ENCODE measurements around the gene SDHA. TPM values are rescaled to one million over a fixed set of nuclear protein-coding genes. Genes with fewer than 3 reads are reported as not detected.
A peak's percentile ranks its signal among the peaks of the same experiment; 100 is the strongest.
"Not testable (repeated sequence)": the region's sequence is repeated elsewhere in the genome, so short reads cannot be mapped to it uniquely, and the experiment has no call there.

Gene SDHA
- total and polyA plus RNA-seq, 10 of the 15 experiments (the other 5 are each of a cell fraction or from before 2014, with no cell fraction given) = 63.3 to 205 (median 104) TPM

- in situ Hi-C loops (cut with MboI) = no loop called here
- FAIRE-seq (no peak), DNase-seq (ENCODE audit: low read depth, low spot score) (no peak), ATAC-seq (no peak)
- Histone ChIP-seq H3K36me3 (ENCODE audit: control insufficient read depth in 2 of 2, insufficient read depth in 2 of 2, low read length in 1 of 2) (0 out of 4 replicates have a peak, but pooled peaks cover 1 to 3% of the 10 kb centered on the region in 2 experiments), H3K9ac (ENCODE audit: control insufficient read depth, insufficient read depth, low read length) (peak overlapping the region; percentile 64; the same call in 1 of the 2 replicates), H3K27ac (ENCODE audit: control insufficient read depth, insufficient read depth) (no peak overlapping the region), H3K9me3 (replicated peaks; ENCODE audit: control insufficient read depth, insufficient read depth, low read length) (no peaks in the 10 kb centered on the region), H3K4me3 (no peak overlapping the region), H3K27me3 (replicated peaks in 1 of 2; ENCODE audit: control insufficient read depth in 2 of 2, insufficient read depth in 2 of 2, low read length in 1 of 2) (no peaks in the 10 kb centered on the region), H2AFZ (ENCODE audit: control insufficient read depth, low read depth, low read length) (no peak overlapping the region), H3K79me2 (ENCODE audit: control insufficient read depth, insufficient read depth, low read length) (peaks cover 29% of the 10 kb centered on the region), H4K20me1 (ENCODE audit: control insufficient read depth, insufficient read depth) (no peaks in the 10 kb centered on the region), H3K4me1 (ENCODE audit: control insufficient read depth, insufficient read depth, low read length) (peaks cover 3% of the 10 kb centered on the region; the same call in 1 of the 2 replicates), H3K4me2 (ENCODE audit: control insufficient read depth, insufficient read depth) (peak overlapping the region; percentile 71; the same call in 1 of the 2 replicates)
- intact Hi-C loops (cut with micrococcal nuclease; ENCODE audit: unreplicated experiment) = loop anchor here (2.0 kb wide), 1 partner anchor 52 kb away; the partner anchor contains the start of genes CCDC127 and SDHA
- no peak for TF ChIP-seq NRF1 (conservative IDR thresholded peaks at IDR 0.05; ENCODE audit: low read depth, low read length)
- 0 out of 2 replicates have a peak, but pooled peaks have one; percentile 21 for TF ChIP-seq MLLT1 (IDR thresholded peaks at IDR 0.05)
- no TSS peak for BruUV-seq (replicated peaks)
- ChIA-PET RAD21 (ENCODE audit: unreplicated experiment) (interaction anchor here (1.3 to 1.4 kb wide), 2 partner anchors 82 to 155 kb away, joined by 5 to 11 read pairs; no protein-coding TSS in a partner anchor), SMC1A (ENCODE audit: uncharacterized antibody, unreplicated experiment) (interaction anchor here (1.7 kb wide), 1 partner anchor 52 kb away, joined by 5 read pairs; the partner anchor contains the start of genes CCDC127 and SDHA), POLR2A (interaction anchor here (1.9 kb wide), 1 partner anchor 51 kb away, joined by 21 read pairs; the partner anchor contains the start of genes CCDC127 and SDHA), CTCF (interaction anchor here (0.6 to 1.4 kb wide), 4 partner anchors 14 to 82 kb away, joined by 3 to 4 read pairs (median 4); no protein-coding TSS in a partner anchor)
- WGBS (ENCODE audit: insufficient coverage, insufficient replicate concordance, low lambda C conversion rate, missing lambda C conversion rate) = 95% methylated on average over 17 of the region's 17 CpGs
These were observed 52.2 kb downstream of the SDHA start for GRCh38 chr5:270340-270739.

DNA sequence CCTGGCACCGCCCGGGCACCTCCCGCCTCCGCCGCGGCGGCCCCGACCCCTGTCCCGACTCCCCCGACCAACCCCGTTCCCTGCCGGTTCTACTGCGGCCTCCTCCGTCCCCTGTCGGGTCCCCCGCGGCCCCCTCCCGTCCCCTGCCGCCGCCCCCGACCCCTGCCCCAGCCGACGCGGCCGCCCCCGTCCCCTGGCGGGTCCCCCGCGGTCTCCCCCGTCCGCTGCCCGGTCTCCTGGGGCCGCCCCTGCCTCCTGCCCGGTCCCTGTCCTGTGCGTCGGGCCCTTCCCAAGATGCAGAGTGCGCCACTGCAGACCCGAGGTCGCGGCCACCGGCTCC, 53.7 kb downstream of the SDHA start:
- 0 out of 2 replicates have a peak overlapping the region, but pooled peaks have one; percentile 29 for H2AFZ ChIP-seq (ENCODE audit: control insufficient read depth, low read depth, low read length)
- ChIA-PET POLR2A (interaction anchor here (0.5 to 1.9 kb wide), 5 partner anchors 45 to 174 kb away, joined by 3 to 21 read pairs (median 6); partner anchors contain the start of genes CCDC127 and SDHA), SMC1A (ENCODE audit: uncharacterized antibody, unreplicated experiment) (interaction anchor here (0.9 to 1.7 kb wide), 4 partner anchors 10 to 54 kb away, joined by 3 to 5 read pairs (median 4); partner anchors contain the start of genes CCDC127 and SDHA), RAD21 (ENCODE audit: unreplicated experiment) (interaction anchor here (0.7 to 1.4 kb wide), 6 partner anchors 15 to 159 kb away, joined by 3 to 11 read pairs (median 4); no protein-coding TSS in a partner anchor), CTCF (interaction anchor here (1.0 kb wide), 2 partner anchors 11 to 623 kb away, joined by 3 read pairs; no protein-coding TSS in a partner anchor)
- peak overlapping the region; percentile 31; the same call in 1 of the 2 replicates for H3K9ac ChIP-seq (ENCODE audit: control insufficient read depth, insufficient read depth, low read length)
- FAIRE-seq; H3K4me2 ChIP-seq (ENCODE audit: control insufficient read depth, insufficient read depth); H3K27me3 ChIP-seq (replicated peaks in 1 of 2; ENCODE audit: control insufficient read depth in 2 of 2, insufficient read depth in 2 of 2, low read length in 1 of 2); H3K36me3 ChIP-seq (ENCODE audit: control insufficient read depth in 2 of 2, insufficient read depth in 2 of 2, low read length in 1 of 2); in situ Hi-C loops (cut with MboI); H4K20me1 ChIP-seq (ENCODE audit: control insufficient read depth, insufficient read depth); H3K9me3 ChIP-seq (replicated peaks; ENCODE audit: control insufficient read depth, insufficient read depth, low read length); BruUV-seq (replicated peaks); H3K4me1 ChIP-seq (ENCODE audit: control insufficient read depth, insufficient read depth, low read length); DNase-seq (ENCODE audit: low read depth, low spot score): not testable (repeated sequence)
- WGBS (ENCODE audit: insufficient coverage, insufficient replicate concordance, low lambda C conversion rate, missing lambda C conversion rate) = 2% methylated on average over 7 of the region's 41 CpGs
- intact Hi-C loops (cut with micrococcal nuclease; ENCODE audit: unreplicated experiment) = loop anchor here (2.0 kb wide), 1 partner anchor 53 kb away; the partner anchor contains the start of genes CCDC127 and SDHA
- peak; percentile 7 for ATAC-seq
- peaks cover 34% of the 10 kb centered on the region for H3K79me2 ChIP-seq (ENCODE audit: control insufficient read depth, insufficient read depth, low read length)
- peak overlapping the region; percentile 62; the same call in 1 of the 2 replicates for H3K27ac ChIP-seq (ENCODE audit: control insufficient read depth, insufficient read depth)
- peak overlapping the region; percentile 76; the same call in 1 of the 2 replicates for H3K4me3 ChIP-seq

DNA sequence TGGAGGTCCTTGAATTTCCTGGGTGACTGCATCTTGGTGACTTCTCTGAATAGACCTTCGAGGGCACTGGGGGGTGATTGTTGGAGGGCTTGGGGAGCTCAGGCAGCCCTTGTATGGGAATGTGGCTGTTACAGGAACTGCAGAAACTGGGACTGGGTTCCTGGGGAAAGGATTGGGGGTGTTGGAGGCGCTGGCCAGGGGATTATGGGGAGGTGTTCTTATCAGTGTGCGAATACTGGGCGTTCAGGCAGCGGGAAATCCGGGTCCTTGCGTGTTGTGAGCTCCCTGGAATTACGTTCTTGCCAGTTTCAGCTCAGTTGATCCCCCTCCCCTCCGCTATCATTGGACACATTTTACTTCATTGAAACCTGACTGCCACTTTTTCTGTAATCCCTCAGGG, 55.0 kb downstream of the SDHA start:
- H2AFZ ChIP-seq (ENCODE audit: control insufficient read depth, low read depth, low read length); BruUV-seq (replicated peaks); H3K9me3 ChIP-seq (replicated peaks; ENCODE audit: control insufficient read depth, insufficient read depth, low read length); H4K20me1 ChIP-seq (ENCODE audit: control insufficient read depth, insufficient read depth); POLR2A ChIA-PET; ATAC-seq; in situ Hi-C loops (cut with MboI); H3K4me1 ChIP-seq (ENCODE audit: control insufficient read depth, insufficient read depth, low read length); FAIRE-seq; DNase-seq (ENCODE audit: low read depth, low spot score); CTCF ChIA-PET; H3K27ac ChIP-seq (ENCODE audit: control insufficient read depth, insufficient read depth); H3K9ac ChIP-seq (ENCODE audit: control insufficient read depth, insufficient read depth, low read length); H3K36me3 ChIP-seq (ENCODE audit: control insufficient read depth in 2 of 2, insufficient read depth in 2 of 2, low read length in 1 of 2); SMC1A ChIA-PET (ENCODE audit: uncharacterized antibody, unreplicated experiment); intact Hi-C loops (cut with micrococcal nuclease; ENCODE audit: unreplicated experiment); RAD21 ChIA-PET (ENCODE audit: unreplicated experiment); H3K27me3 ChIP-seq (replicated peaks in 1 of 2; ENCODE audit: control insufficient read depth in 2 of 2, insufficient read depth in 2 of 2, low read length in 1 of 2): not testable (repeated sequence)
- WGBS (ENCODE audit: insufficient coverage, insufficient replicate concordance, low lambda C conversion rate, missing lambda C conversion rate) = 86% methylated on average over 3 of the region's 9 CpGs
- H3K79me2 ChIP-seq (ENCODE audit: control insufficient read depth, insufficient read depth, low read length) = peaks cover 34% of the 10 kb centered on the region
- peak overlapping the region; percentile 68; the same call in 1 of the 2 replicates for H3K4me2 ChIP-seq (ENCODE audit: control insufficient read depth, insufficient read depth)
- H3K4me3 ChIP-seq = peak overlapping the region; percentile 76

Data from GM12878 (cell line).